GM12891 (cell line): Measurements from ENCODE around the gene MKNK2.

Source experiments
- PAX5 ChIP-seq: IDR thresholded peaks from 2 replicates; pipeline ENCODE4 v1.6.1; 2011; ENCODE audit warnings: low read length, moderate library complexity, mild to moderate bottlenecking; ENCODE audit not compliant: insufficient read depth, severe bottlenecking
- POLR2A ChIP-seq: IDR thresholded peaks from 2 replicates; pipeline ENCODE4 v1.6.1; 2011; ENCODE audit warnings: low read depth, low read length, control low read depth
- POLR2AphosphoS5 ChIP-seq: IDR thresholded peaks from 2 replicates; pipeline ENCODE4 v1.6.1; 2011; ENCODE audit warnings: low read depth, low read length, control low read depth
- TAF1 ChIP-seq: IDR thresholded peaks from 2 replicates; pipeline ENCODE4 v1.6.1; 2011; ENCODE audit warnings: low read depth, low read length, control low read depth

DNA sequence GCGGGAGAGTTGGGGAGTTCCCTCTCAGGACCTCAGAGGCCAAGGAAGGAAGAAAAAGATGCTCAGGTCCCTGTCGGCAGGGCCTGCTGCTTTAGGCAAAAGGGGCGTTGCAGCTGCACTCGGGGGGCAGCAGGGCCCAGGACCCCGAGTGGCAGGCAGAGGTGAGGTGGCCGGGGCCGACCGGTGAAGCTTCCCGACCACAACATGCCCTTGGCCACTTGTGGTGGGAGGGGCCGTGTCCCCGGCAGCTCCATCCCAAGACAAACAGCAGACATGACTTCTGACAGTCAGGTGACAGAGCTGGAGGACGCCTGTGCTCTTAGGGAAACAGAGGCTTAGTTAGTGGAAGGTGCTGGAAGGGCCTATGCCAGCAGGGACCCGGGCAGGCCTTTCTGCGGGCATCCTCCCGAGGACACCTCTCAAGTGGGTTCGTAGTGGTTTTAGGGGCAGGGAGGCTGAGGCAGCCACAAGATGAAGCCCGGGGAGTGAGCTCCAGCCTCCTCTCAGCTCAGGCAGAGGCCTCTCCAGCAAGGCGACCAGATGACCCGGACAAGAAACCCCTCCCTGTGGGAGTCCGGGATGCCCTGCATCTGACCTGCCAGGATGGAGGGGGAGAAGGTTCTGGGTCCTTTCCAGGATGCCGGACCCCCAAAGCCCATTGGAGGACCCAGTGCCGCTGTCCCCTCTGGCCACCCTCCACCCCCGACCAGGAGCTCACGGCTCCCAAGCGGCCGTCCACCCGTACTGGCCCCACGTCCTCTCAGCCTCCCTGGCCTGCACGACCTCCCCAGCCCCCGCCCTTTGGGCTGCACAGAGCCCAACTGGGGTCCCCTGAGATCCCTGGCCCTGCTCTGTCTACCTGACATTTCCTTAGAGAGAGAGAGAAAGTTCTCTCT is 59.8 kb downstream of the MKNK2 start:
- TF ChIP-seq POLR2A (no peak), POLR2AphosphoS5 (no peak), TAF1 (no peak), PAX5 (no peak)
